NOMO-1 (cell line): ENCODE data around the gene CR2.
"Not testable (repeated sequence)": the region's sequence is repeated elsewhere in the genome, so short reads cannot be mapped to it uniquely, and the experiment has no call there.

Source experiments
- DNase-seq, 2 experiments: peaks; one replicate each; lab custom pipeline; 2025; ENCODE audit not compliant: unreplicated experiment in 2 of 2; lab: John Stamatoyannopoulos, UW

The CR2 gene

DNA sequence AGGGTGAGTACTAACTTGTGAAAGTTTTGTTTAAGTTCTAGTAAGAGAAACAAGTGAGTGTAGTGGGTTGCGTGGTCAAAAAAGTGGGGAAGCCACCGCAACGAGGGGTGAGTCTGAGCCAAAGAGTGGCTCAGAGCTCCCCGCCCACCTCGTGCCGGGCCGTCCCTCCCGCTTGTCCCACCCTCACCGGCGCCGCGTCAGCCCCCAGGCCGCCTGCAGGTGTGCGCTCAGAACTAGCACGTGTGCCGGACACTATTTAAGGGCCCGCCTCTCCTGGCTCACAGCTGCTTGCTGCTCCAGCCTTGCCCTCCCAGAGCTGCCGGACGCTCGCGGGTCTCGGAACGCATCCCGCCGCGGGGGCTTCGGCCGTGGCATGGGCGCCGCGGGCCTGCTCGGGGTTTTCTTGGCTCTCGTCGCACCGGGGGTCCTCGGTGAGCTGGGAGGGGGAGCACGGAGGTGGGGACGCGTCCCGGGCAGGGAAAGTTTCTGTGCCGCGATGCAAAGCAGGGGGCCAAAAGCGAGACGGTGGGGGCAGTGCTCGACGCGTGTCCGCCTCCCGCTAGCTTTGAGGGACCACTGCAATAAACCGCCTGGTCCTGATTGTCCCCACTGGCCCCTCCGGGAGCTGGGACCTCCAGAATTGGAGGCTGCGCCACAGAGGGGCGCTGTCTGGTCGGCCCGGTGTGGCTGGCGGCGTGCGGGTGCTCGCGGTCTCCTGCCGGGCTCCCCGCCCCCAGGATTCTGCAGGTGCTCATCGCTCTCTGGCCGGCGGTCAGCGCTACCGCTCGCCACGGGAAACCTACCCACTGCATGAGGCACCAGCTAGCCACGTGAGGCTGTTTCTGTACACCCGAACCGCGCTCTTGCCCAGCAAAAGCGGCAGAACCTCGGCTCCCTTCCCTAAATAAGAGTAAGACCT lies at the start of gene CR2:
Gene CR2, plus strand, starts transcription at position 283 of the 919 bp plus-strand sequence. Its CDS starts 91 bp downstream, at position 374.
- DNase-seq, result peak in 1 of 2 experiments; percentile 6

DNA sequence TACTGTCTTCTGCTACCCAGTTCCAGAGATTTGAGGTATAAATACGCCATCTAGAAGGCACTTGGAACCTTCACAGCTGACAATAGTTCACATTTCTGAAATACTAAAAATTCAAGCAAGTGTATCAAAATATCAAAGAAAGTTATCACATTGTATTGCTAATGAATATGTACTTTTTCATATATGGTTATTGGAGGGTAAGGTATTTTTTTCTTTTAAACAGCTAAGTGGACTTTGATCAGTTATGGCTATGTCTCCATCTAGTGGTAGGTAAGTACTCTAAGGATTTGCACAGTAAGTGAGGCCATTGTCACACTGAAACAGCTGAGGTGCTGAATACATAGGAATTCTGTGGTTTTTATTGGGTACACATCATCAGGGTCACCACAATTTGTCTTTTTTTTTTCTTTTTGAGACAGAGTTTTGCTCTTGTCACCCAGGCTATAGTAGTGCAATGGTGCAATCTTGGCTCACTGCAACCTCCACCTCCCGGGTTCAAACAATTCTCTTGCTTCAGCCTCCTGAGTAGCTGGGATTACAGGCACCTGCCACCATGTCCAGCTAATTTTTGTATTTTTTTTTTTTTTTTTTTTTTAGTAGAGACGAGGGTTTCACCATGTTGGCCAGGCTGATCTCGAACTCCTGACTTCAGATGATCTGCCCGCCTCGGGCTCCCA lies 49.1 kb upstream of the CR2 start:
- DNase-seq, result peak; percentile 21 to 72

DNA sequence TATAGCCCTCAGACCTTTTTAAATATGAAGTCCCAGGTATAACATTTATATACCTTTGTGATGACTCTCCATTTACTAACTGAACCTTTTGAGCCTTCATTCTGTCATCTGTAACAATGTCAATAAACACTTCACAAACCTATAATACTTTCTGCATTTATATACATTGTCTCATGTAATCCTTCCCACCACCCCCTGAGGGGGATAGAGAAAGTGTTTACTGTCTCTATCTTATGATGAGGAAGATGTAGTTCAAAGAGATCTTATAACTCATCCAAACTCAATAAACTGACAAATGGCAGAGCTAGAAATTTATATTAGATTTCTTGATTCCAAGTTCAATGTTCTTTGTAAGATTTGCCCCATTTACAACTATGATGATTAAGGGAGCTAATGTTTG lies 48.3 kb upstream of the CR2 start:
- DNase-seq, result no peak

DNA sequence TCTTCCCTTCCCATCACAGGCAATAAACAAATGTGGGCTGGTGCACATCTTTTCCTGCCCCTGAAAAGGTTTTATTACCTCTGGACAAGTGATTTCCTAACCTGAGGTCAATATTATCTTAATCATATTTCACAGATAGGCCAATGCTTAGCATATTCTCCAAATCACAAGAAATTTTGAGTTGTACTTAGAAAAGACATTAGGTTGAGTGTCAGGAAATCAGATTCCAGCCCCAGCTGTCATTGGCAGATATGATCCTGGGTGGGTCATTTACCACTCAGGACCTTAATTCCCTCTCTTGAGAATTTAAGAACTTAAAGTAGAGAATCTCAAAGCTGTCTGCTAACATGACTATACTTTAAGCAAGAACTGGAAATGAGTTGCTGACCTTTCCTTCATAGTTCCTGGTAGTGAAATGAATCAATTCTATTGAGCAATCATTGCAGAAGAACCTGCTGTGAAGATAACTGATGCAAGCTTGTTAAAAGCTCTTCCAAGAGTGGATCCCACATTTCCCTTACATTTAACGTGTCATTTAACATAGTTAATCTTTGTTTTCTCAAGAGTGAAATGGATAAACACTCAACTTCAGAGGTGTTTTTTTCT lies 46.4 kb upstream of the CR2 start:
- peak in 1 of 2 experiments; percentile 75 for DNase-seq

DNA sequence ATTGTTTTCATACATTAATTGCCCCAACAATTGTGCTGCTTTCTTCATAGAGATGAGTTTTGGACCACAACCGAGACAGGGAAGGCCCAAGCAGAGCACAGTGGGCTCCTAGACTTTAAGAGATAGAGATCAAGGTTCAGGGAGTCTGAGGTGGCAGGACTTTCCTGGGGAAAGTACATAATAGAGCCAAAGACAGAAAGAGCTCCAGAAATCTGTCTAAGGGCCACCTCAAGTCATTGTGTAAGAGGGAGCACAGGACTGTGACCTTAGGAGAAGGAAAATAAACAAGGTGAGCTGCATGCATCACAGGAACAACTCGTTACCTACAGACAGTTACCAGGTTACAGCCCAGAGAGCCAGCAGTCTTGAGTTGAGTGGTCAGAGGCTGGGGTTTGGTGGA lies 41.3 kb upstream of the CR2 start:
- no peak for DNase-seq

DNA sequence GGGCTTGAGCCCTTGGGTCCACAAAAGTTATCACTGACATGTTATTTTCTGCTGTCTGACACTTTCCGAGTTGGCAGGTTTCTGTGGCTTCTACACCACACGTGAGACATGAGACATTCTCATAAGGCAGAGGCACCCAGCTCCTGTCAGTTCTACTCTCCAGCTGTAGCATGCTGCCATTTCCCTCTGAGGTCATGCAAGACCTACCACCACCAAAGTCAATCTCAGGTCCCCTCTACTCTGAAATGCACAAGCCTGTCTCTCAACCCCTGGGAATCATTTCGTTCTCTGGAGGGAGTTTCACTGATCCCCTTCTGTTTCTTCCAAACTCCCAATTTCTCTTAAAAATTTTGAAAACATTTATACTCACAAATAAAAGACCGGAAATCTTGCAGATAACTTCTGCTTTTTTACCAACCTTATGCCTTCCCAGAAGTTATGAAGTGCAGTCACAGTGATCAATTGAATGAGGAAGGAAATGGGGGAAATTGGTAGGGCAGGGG lies 39.5 kb upstream of the CR2 start:
- peak; percentile 70 to 86 for DNase-seq

DNA sequence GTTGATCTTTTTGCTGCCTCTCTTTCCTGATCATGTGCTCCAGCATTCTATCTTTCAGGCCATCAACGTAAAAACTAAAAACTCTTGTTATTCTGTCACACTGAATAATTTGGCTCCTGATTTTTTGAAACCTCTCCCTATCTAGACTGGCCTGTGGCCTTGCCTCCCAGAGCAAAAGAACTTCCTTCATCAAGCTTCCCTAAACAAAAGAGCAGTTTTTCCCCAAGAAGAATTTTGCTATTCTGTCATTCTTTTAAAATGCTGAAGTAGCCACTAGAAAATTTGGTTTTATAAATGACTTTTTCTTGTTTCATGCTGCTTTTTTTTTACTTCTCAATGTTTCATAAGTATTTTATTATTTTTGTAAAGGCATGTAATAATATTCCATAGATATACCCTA lies 37.1 kb upstream of the CR2 start:
- DNase-seq, result no peak

DNA sequence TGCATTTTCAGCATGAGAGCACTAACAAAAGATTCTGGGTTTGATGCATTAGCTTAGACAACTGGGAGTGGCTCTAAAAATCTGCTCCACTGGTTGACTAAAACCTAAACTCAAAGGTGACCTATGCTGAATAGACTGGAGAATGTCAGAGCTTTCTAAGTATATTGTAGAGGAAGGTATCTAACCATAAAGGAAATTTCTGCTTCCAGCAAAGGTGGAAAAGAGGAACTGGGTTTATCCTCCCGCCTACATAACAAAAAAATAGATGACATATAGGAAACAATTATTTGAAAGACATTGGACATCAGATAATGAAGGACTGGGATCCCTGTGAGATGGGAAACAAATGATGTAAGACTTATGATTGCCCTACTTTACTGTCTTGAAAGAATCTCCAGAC lies 35.8 kb upstream of the CR2 start:
- peak in 1 of 2 experiments; percentile 26 for DNase-seq

DNA sequence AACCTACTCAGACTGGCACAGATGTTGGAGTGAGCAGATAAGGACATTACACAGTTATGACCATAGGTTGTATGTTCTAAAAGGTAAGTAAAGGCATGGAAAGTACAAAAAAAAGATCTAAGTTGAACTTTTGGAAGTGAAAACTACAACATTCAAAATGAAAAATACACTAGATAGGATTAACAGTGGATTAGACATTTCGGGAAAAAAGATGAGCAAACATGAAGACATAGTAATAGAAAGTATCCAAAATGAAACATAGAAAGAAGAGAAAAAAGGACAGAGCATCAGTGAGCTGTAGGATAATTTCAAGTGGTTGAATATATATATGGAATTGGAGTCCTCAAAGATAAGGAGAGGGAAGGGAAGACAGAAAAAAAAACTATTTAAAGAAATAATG lies 34.0 kb upstream of the CR2 start:
- DNase-seq, result no peak

DNA sequence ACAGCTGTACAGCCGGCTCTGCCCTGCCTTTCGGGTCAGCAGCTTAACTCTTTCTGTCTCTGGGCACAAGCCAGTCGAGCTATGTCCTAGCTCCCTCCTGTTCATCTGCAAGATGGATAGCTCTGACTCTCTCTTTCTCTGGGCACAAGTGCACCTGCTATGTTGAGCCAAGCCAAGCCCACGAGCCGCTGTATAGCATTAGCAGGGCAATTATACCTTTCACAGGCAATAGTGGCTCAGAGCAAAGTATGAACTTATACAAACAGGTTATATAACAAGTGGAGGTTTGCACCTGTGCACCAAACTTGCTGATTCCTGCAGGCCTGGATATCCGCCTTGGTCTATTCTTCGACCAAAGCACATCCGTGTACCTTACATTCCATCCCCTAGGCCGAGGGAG lies 33.0 kb upstream of the CR2 start:
- DNase-seq, result no peak

DNA sequence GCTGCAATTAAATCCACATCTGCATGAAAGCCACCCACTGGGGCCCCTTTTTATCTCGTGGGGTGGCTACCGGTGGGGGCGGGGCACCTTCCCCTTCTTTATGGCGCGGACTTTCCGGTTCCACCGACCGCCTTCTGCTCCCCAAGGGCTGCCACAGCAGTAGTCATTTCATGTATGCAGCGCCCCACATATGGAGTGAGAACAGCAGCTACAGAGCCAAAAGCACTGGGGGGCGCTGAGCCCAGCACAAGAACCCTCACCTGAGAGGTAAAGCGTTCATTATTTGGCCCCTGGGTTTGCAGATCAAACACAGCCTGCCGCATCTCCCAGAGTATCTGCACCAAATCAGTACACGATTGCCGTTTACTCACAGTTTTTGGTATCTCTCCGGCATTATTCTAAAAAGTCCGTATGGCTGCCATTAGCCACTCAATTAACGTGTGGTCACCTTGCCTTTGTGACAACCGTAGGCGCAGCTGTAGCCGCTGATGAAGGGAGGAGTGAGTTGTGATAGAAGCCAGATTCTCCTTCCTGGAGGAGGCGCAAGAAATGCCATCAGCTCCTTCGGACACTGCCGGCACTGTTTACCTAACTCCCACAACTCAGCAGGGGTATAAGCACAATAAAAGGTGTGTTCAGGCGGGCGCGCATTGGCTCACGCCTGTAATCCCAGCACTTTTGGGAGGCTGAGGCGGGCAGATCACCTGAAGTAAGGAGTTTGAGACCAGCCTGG lies 30.4 kb upstream of the CR2 start:
- DNase-seq, result no peak

DNA sequence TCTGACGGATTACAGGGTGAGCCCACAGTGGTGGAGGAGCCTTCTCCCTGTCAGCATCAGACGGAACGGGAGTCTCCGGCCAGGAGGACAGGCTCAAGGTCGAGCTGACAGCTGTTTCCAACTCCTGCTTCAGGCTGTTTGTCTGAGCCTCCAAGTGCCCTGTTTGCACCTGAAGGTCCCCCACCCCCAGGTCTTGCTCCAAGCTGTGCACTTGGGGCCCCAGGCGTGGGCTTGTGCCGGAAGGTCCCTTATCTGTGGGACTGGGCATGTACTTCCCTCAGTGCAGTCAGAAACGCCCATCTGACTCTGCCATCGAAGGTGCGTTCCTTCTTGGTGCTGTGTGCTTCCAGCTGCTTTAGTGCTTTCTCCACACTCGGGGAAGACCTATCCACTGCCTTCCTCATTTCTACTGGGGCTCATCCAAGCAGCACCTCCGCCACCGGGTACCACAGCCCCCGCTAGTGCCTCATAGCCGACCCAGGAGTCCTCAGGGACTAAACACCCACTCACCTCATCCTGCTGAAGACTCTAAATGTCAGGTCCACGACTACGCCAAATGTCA lies 29.5 kb upstream of the CR2 start:
- DNase-seq, result no peak

DNA sequence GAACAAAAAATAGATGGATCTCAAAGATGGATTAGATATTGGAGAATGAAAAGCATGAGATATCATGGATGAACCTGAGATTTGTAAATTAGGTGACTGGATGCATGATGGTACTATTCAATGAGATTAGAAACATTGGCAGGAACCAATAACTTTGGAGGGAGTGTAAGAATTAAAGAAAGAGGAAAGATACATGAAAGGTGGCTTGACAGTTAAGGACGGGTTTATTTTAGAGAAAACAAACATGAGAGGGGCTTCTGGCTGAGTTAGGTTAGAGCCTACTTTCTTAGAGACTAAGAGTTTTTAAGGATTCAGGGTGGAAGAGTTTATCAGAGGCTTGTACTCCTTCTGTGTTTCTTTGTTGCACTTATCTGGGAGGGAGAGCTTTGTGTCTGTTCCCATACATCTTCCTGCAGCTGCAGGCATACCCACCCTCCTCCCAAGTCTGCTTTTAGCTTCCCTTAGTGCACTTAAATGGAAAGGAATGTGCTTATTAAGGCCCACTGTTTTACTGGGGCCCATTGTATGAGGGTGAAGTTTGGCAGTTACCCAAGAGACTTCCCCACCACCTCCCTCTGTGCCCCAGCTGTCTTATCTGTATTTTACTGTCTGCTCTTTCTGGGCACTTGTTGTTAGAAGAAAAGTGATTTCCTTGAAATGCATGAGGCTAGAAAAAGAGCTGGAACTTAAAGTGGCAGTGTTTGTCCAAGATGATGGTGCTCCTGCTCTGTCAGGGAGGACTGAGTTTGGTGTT lies 26.1 kb upstream of the CR2 start:
- no peak for DNase-seq

DNA sequence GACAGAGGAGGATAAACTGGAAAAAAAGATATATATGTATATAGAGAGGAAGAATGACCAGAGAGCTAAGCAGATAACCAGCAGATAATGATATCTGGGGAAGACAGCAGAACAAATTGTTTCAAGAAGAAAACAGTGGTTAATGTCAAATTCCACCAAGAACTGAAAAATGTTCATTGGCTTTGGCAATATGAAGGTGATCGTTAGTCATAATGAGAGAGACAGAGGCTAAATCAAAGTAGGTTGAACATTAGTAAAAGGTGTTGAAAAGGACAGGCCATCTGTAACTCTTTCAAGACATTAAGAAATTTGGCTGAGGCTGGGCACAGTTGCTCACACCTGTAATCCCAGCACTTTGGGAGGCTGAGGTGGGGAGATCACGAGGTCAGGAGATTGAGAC lies 25.3 kb upstream of the CR2 start:
- DNase-seq, result no peak

DNA sequence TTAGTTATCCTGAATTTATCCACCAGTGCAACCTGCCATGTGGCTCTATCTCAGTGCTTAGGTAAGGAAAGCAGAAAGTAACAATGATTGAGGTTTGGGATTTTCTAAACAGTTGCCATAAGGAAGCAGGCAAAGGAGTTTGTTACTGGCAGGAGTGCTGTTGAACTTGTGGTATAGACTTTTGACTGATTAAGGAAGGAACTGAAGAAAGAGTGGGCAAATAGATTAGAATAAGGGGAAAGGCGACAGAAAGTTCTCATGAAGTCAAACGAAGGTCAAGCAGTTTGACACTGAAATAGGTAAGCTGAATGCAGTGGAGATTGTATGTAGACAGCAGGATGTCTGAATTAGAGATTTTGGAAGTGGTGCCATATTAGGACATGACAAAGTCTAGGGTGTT lies 24.2 kb upstream of the CR2 start:
- peak in 1 of 2 experiments; percentile 24 for DNase-seq

DNA sequence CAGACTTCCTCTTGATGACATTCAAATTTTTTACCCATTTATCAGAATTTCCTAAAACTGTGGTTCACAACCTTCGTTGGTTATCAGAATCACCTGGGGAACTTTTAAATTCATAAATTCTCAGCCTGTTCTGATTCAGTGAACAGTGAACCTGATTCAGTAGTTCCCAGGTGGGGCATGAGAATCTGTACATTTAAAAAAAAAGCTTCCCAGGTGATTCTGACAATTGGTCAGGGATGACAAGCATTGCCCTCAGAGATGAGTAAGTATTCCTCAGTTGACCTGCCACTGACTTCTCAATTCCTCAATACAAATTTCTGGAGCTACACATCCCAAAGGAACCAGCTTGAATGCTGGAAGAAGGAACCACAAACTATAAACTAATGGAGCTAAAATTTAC lies 23.5 kb upstream of the CR2 start:
- DNase-seq, result no peak

DNA sequence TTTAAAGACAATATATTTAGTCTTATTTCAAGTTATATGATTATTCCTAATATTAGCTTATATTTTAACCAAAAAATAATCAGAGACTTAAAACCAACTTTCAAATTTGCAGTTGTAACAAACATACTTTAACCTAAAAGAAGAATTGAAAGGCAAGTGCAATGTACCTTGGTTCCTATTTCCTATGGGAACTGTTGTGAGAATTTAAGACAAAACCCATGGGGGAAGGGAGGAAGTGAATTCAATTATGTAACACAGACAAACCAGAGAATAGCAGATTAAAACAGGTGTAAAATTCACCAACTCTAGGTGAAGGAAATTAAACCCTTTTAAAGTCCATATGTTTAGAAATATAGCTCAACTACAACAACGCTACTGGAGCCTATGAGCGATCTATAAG lies 22.6 kb upstream of the CR2 start:
- no peak for DNase-seq

DNA sequence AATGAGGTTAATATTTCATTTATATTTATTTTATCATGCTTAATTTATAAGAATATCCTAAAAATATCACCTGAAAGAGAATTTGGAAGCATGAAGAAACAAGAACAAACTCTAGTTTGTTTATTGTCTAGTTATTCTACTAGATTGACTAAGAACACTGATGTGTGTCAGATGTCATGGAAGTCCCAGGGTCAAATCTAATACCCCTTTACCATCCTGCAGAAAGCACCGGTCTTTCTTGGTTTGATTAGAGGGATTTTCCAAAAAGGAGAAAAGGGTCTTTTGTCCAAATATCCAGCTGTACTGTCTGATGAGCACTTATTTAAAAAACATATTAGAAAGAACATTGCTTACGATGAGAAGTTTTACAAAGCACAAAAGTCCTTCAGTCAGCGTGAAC lies 20.7 kb upstream of the CR2 start:
- DNase-seq, result no peak

DNA sequence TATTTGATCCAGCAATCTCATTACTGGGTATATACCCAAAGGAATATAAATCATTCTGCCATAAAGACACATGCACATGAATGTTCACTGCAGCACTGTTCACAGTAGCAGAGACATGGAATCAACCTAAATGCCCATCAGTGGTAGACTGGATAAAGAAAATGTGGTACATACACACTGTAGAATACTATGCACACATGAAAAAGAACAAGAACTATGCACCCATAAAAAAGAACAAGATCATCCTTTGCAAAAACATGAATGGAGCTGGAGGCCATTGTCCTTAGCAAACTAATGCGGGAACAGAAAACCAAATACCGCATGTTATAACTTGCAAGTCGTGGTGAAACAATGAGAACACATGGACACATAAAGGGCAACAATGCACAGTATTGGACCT lies 17.4 kb upstream of the CR2 start:
- not testable (repeated sequence) for DNase-seq

DNA sequence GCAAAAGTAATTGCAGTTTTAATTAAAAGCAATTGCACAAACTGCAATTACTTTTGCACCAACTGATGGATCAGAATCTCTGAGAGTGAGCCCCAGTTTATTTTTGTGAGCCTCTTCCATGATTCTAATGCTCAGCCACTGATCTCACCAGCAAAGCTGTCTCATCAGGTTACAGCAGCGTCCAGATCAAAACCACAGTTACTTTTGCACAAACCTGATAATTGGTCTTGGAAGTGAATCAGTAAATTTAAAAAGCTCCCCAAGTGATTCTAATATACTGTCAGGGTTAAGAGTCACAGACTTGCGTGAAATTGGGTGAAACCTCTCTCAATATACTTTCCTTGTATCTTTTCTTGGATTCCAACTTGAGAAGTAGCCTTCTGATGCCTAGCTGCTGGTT lies 13.5 kb upstream of the CR2 start:
- DNase-seq, result no peak
